Measurements from ENCODE around the gene KCNAB2.

The KCNAB2 gene

GRCh38 chr1:6145864-6146410 is 100.2 kb downstream of the KCNAB2 start:
- TF ChIP-seq REST (IDR thresholded peaks at IDR 0.05; ENCODE audit: insufficient read depth in 1 of 2, low read depth in 2 of 2, low read length in 2 of 2) (no peak), TAF1 (IDR thresholded peaks at IDR 0.05; ENCODE audit: borderline replicate concordance, insufficient read depth, low read length) (no peak), POLR2AphosphoS5 (IDR thresholded peaks at IDR 0.05; ENCODE audit: low read depth, low read length) (no peak)

GRCh38 chr1:6148497-6149241 is 103.0 kb downstream of the KCNAB2 start:
- TF ChIP-seq SIN3A (IDR thresholded peaks at IDR 0.05; ENCODE audit: borderline replicate concordance, insufficient read depth, low read length) (no peak), POLR2AphosphoS5 (IDR thresholded peaks at IDR 0.05; ENCODE audit: low read depth, low read length) (no peak), TAF1 (IDR thresholded peaks at IDR 0.05; ENCODE audit: borderline replicate concordance, insufficient read depth, low read length) (no peak), FOXP2 (optimal IDR thresholded peaks at IDR 0.05; ENCODE audit: borderline replicate concordance, extremely low read depth, extremely low read length, insufficient read depth) (no peak), REST (IDR thresholded peaks at IDR 0.05; ENCODE audit: insufficient read depth in 1 of 2, low read depth in 2 of 2, low read length in 2 of 2) (no peak)

DNA sequence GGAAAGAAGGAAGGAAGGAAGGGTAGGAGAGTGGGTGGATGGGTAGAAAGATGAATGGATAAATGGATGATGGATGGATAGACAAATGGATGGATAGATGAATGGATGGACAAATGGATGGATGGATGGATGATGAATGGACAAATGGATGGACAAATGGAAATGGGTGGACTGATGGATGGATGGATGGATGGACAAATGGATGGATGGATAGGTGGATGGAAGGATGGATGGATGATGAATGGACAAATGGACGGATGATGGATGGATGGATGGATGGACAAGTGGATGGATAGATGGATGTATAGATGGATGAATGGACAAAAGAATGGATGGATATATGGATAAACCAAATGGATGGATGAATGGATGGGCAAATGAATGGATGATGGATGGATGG is 103.9 kb downstream of the KCNAB2 start:
- TF ChIP-seq REST (IDR thresholded peaks at IDR 0.05; ENCODE audit: insufficient read depth in 1 of 2, low read depth in 2 of 2, low read length in 2 of 2) (no peak), SIN3A (IDR thresholded peaks at IDR 0.05; ENCODE audit: borderline replicate concordance, insufficient read depth, low read length) (no peak), TAF1 (IDR thresholded peaks at IDR 0.05; ENCODE audit: borderline replicate concordance, insufficient read depth, low read length) (no peak), FOXP2 (optimal IDR thresholded peaks at IDR 0.05; ENCODE audit: borderline replicate concordance, extremely low read depth, extremely low read length, insufficient read depth) (no peak), POLR2AphosphoS5 (IDR thresholded peaks at IDR 0.05; ENCODE audit: low read depth, low read length) (no peak)

DNA sequence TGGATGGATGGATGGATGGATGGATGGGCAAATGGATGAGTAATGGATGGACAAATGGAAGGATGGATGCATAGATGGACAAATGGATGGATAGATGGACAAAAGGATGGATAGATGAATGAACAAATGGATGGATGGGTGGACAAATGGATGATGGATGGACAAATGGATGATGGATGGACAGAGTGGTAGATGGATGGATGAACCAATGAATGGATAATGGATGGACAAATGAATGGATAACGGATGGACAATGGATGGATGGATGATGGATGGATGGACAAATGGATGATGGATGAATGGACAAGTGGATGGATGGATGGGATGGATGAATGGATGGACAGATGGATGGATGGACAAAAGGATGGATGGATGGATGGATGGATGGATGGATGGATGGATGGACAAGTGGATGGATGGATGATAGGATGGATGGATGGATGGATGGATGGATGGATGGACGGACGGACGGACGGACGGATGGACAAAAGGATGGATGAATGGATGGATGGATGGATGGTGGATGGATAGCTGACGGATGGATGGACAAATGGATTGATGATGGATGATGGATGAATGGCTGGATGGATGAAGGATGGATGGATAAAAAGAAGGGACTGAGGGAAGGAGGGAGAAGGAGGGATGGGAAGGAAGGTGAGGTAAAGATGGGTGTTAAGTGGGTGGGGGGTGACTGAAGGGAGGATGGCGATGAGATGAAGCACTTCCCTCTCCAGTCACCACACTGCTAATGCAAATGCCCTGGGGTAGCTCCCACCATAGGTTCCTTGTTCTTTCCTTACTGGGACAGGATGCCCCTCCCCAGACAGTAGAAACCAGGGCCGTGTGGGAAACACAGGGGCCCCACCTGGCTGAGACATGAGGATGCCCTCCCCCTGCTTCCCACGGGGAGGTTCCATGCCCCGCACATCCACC is 104.6 kb downstream of the KCNAB2 start:
- no peak for TF ChIP-seq REST (IDR thresholded peaks at IDR 0.05; ENCODE audit: insufficient read depth in 1 of 2, low read depth in 2 of 2, low read length in 2 of 2)
- TF ChIP-seq TAF1 (IDR thresholded peaks at IDR 0.05; ENCODE audit: borderline replicate concordance, insufficient read depth, low read length), result no peak
- TF ChIP-seq POLR2AphosphoS5 (IDR thresholded peaks at IDR 0.05; ENCODE audit: low read depth, low read length), result no peak
- TF ChIP-seq SIN3A (IDR thresholded peaks at IDR 0.05; ENCODE audit: borderline replicate concordance, insufficient read depth, low read length), result no peak
- TF ChIP-seq FOXP2 (optimal IDR thresholded peaks at IDR 0.05; ENCODE audit: borderline replicate concordance, extremely low read depth, extremely low read length, insufficient read depth), result no peak

Data from PFSK-1 (cell line).